ENCODE data around the gene RNF31.

RNF31 gene

GRCh38 chr14:24137529-24138395 lies 9.5 kb upstream of the RNF31 start:
- DNase-seq (ENCODE audit: low spot score): no peak

GRCh38 chr14:24138396-24139271 lies 8.7 kb upstream of the RNF31 start:
- DNase-seq (ENCODE audit: low spot score): no peak

GRCh38 chr14:24139272-24139934 lies 7.9 kb upstream of the RNF31 start:
- DNase-seq (ENCODE audit: low spot score): no peak

- DNase-seq (ENCODE audit: low spot score): peak; percentile 100
Measured at GRCh38 chr14:24141097-24141880, 6.0 kb upstream of the RNF31 start, which contains the start of gene EMC9. TSS of gene EMC9 (minus strand) at chr14:24141591. CDS start at chr14:24141304, 287 bp downstream.

DNA sequence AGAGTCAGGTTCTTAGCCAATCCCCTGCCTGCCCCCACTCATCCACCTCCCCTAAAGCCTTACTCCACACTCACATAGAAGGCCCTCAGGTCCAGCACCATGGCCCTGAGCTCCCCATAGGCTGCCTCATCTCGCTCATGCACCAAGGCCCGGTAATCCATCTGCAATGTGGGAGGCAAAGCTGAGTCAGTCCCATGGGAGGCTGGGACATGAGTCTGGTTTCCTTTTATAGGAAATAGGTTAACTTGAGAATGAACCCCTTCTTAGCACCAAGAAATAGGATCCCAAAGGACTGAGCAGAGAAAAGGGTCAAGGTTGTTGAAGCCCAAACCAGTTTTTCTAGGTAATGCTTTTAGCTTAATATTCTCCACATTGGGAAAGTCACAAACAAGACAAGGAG lies 3.8 kb upstream of the RNF31 start:
- no peak for DNase-seq (ENCODE audit: low spot score)

DNA sequence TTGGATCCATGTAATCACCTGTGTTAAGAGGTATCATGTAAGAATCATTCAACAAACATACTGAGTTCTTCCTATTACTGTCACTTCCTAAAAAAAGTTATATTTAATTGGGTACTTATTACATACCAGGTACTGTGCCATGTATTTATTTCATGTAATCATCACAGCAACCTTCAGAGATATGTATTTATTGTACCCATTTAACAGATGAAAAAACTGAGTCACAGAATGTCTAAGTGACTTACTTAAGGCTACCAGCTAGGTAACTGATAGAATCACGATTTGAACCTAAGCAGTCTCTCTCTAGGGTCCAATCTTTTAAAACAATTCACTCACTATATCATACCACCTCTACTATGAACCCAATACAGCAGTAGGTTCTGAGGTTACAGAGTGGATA lies 2.8 kb upstream of the RNF31 start:
- DNase-seq (ENCODE audit: low spot score): no peak

DNA sequence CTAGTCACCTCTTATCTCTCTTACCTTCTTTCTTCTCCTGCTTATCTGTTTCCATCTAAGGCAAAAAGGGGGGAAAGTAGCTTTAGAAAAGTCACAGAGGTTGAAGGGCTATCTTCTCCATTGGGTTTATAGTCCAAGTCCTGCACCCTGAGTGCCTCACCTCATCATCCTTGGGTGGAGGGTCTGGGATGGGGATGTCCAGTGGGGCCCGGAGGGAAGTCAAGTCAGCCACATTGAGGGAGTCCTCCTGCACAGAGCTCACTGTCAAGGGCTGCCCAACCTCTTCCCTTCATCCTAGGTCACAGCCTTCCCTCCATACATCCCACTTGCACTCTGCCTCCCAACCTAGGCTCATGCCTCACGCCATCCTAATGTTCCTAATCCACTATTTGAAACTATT lies 2.1 kb upstream of the RNF31 start:
- DNase-seq (ENCODE audit: low spot score): no peak

- no peak for DNase-seq (ENCODE audit: low spot score)
Measured at GRCh38 chr14:24145690-24146452, 1.4 kb upstream of the RNF31 start.

- DNase-seq (ENCODE audit: low spot score): peak; percentile 94
Measured at GRCh38 chr14:24146453-24146977, 783 bp upstream of the RNF31 start, which contains the start of gene PSME2. TSS of gene PSME2 (minus strand) at chr14:24146610. CDS start at chr14:24146581, 29 bp downstream.

DNA sequence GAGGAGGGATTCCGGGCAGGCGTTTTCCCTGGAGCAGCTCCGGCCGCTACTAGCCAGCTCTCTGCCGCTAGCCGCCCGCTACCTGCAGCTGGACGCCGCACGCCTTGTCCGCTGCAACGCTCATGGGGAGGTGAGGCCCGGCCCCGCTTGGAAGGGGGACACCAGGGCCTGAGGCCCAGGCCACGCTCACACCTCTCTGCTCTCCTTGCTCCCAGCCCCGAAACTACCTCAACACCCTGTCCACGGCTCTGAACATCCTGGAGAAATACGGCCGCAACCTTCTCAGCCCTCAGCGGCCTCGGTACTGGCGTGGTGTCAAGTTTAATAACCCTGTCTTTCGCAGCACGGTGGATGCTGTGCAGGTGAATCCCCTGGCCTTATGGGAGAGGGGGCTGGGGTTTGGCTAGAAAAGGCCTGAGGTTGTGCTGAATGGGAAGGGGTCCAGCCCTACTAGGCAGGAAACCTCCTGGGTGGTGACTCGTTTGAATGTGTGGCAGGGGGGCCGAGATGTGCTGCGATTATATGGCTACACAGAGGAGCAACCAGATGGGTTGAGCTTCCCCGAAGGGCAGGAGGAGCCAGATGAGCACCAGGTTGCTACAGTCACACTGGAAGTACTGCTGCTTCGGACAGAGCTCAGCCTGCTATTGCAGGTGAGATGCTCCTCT lies 597 bp downstream of the RNF31 start:
- no peak for DNase-seq (ENCODE audit: low spot score)

DNA sequence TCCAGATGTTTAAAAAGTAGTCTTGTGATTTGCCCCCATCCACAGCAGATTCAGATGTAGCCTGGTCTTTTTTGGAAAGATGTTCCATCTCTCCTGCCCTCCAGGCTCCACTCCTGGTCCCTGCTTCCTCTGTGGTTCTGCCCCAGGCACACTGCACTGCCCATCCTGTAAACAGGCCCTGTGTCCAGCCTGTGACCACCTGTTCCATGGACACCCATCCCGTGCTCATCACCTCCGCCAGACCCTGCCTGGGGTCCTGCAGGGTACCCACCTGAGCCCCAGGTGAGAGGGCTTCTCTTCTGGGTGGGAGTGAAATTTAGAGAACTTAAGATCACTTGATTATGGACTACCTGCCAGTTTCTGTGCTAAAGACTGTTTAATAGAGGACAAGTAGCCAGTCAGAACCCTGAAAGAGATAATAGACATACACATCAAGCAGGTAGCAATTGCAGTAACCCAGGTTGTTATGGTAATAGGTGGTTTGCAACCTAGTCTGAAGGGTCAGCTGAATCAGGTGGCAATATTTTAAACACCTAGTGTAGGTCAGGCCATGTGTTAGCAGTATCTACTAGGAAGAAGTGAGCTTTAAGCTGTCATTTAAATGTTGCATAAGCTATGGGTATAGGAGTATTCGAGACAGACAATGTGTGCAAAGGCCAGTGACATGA lies 2.1 kb downstream of the RNF31 start:
- DNase-seq (ENCODE audit: low spot score): no peak

GRCh38 chr14:24150061-24150460 lies 2.8 kb downstream of the RNF31 start:
- no peak for DNase-seq (ENCODE audit: low spot score)

DNA sequence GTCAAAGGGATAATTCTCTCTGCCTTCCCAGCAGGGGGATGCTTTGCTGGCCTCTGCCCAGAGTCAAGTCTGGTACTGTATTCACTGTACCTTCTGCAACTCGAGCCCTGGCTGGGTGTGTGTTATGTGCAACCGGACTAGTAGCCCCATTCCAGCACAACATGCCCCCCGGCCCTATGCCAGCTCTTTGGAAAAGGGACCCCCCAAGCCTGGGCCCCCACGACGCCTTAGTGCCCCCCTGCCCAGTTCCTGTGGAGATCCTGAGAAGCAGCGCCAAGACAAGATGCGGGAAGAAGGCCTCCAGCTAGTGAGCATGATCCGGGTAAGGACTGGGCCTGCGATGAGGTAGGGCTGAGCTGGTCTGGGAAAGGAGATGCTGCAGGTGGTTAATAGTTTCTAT lies 3.3 kb downstream of the RNF31 start:
- no peak for DNase-seq (ENCODE audit: low spot score)

- DNase-seq (ENCODE audit: low spot score): no peak
Measured at GRCh38 chr14:24150993-24151392, 3.7 kb downstream of the RNF31 start.

GRCh38 chr14:24151404-24152080 lies 4.2 kb downstream of the RNF31 start:
- no peak for DNase-seq (ENCODE audit: low spot score)

GRCh38 chr14:24155100-24155499 lies 7.8 kb downstream of the RNF31 start:
- no peak for DNase-seq (ENCODE audit: low spot score)

GRCh38 chr14:24156840-24157239 lies 9.5 kb downstream of the RNF31 start:
- no peak for DNase-seq (ENCODE audit: low spot score)

DNA sequence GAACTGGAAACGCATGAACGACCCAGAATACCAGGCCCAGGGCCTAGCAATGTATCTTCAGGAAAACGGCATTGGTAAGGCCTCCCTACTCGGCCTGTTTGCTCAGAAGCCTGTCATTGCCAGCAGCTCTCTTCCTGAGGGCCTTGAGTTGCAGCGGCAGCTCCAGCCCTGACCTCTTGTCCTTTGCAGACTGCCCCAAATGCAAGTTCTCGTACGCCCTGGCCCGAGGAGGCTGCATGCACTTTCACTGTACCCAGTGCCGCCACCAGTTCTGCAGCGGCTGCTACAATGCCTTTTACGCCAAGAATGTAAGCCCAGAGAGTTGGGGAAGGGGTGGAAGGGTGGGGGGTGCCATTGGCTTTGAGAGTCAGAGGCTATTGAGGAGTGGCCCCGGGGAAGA lies 10.0 kb downstream of the RNF31 start:
- DNase-seq (ENCODE audit: low spot score): no peak

All from Ammon's horn (tissue), 1 donor.